Posterior cingulate gyrus (tissue), 11 donors: ENCODE measurements around the gene SLC2A13.
"Not testable (repeated sequence)": the region's sequence is repeated elsewhere in the genome, so short reads cannot be mapped to it uniquely, and the experiment has no call there.

Experiments used
- DNase-seq, 10 donors: peaks; one replicate each; pipeline versions ENCODE4 v3.0.0 to v3.0.0-alpha.2; 2020 to 2021; ENCODE audit warnings: mixed read lengths in 3 of 10
- intact Hi-C: fragments of 100-400 bp; cut with DNase I; formaldehyde crosslinking; loops from one replicate; pipeline ENCODE4 v1.15.1; 2023

Gene SLC2A13

DNA sequence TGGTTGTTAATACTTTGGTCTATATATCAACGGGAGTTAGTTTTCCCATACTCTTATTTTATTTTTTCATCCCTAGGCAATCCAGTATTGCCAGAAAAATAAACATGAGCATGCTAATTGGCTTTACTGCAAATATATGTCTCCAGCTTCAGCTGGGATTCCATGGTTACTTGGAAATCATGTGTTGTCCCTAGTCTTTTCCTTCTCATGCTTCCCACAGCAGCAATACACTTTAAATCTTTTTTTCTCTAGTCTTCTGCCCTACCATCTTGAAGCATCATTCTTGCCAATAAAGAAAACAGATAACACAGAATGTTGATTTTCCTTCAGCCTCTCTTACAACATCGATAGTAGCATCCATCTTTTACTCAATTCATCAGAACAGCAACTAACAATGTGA, 60.2 kb downstream of the SLC2A13 start:
- intact Hi-C loops = no loop called here
- DNase-seq = no peak

GRCh38 chr12:40044396-40044795, 61.5 kb downstream of the SLC2A13 start:
- intact Hi-C loops = no loop called here
- DNase-seq = no peak

GRCh38 chr12:40039598-40039997, 66.3 kb downstream of the SLC2A13 start:
- intact Hi-C loops = no loop called here
- no peak for DNase-seq

- no peak for DNase-seq
- intact Hi-C loops = no loop called here
These were observed 67.3 kb downstream of the SLC2A13 start for GRCh38 chr12:40038619-40039018.

GRCh38 chr12:40034712-40035111, 71.2 kb downstream of the SLC2A13 start:
- intact Hi-C loops = no loop called here
- DNase-seq = no peak

DNA sequence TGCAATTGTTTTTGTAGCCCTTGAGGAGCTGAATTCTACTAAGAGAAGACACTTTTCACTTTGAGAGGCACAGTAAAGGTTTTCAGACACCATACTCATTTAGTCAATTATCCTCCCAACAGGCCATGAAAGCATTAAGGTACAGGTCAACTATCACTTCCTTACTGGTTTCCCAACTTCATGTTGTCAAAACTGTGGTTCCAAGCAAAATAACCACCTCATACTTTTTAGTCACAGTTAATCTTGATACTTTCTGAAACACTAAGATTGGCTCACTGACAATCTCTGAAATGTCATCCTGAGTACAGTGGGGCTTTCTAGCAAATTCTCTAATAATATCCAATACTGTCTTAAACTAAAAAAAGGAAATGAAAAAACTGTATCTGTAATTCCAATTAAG, 71.7 kb downstream of the SLC2A13 start:
- DNase-seq = no peak
- intact Hi-C loops = no loop called here

GRCh38 chr12:40033242-40033630, 72.6 kb downstream of the SLC2A13 start:
- DNase-seq = peak in 1 of 10 donors; percentile 59
- intact Hi-C loops = no loop called here

DNA sequence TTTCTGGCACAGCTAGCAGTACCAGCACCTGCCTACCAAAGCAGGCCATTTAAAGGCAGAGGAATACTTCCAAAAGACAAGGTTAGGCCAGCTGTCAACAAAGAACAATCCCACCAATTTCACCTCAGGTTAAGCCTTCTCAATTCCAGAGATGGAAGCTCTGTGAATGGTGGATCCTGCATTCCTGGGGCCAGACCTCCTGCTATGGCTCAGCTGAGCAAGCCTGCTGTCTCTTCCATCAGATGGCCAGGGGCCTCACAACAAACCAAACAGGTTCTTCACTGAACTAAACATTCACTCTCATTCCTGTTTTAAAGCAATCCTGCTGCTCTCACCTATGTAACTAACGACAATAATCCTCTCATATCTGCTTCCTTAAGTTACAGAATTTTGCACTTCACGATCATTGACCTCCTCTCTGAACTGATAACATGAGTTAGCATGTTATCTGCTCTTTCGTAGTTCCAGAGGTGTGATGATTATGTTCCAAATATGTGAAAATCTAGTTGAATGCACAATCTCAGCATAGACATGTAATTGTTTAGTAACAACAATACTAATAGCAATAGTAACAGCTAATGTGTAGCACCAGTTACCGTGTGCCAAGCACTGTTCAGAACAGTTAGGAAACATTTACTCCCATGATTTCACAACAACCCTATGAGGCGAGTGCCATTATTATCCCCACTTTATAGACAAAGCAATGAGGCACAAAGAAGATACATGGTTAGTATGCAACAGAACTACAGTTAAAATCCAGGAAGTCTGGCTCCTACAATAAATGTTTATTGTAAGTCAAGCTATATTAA, 73.2 kb downstream of the SLC2A13 start:
- intact Hi-C loops = no loop called here
- no peak for DNase-seq

DNA sequence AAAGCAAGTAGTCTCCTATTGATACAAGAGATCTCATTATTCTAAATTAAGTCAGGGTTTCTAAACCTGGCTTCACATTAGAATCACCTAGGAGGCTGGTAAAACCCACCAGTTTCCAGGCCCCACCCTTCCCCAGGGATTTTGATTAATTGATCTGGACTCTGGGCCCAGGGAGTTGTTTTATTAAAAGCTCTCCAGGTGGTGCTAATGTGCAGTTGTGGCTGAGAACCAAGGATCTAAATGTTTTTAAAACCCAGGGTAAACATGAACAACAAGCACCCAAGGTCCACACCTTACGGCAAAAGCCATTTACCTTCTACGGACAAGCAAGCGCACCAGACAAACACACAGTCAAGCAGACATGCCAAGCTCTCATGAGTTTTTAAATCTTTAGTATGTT, 73.9 kb downstream of the SLC2A13 start:
- intact Hi-C loops = no loop called here

DNA sequence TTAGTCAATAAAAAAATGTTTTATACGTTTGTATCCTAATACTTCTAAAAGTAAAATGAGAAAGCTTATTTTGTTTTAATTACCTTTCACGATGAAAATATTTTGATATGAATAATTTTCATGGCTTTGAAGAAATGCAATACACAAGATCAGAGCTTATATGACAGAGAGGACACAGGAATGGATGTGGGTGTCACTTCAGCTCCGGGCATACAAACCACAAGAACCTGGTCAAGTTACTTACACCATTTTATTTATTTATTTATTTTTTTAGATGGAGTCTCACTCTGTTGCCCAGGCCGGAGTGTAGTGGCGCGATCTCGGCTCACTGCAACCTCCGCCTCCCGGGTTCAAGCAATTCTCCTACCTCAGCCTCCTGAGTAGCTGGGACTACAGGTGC, 74.9 kb downstream of the SLC2A13 start:
- intact Hi-C loops, DNase-seq: not testable (repeated sequence)

More for the DNA sequence above, 73.9 kb downstream of the SLC2A13 start:
- DNase-seq = no peak

GRCh38 chr12:40028296-40028695, 77.6 kb downstream of the SLC2A13 start:
- intact Hi-C loops = no loop called here

DNA sequence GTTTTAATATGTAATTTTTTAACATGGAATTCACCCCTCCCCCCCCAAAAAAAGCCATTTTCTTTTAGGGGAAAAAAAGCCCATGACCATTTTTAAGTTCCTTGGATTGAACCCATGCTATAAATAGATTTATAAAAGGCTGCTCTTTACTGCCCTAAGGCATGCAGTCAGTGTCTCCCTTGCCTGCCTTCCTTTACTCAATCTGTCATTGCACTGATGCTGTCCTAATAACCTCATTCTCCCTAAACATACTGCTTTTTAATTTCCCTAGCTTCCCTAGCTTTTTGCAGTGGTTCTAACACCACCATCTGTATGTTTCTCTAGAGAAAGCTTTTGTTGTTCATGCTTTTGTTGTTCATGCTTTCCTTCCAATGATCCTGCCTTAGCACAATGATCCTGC, 83.0 kb downstream of the SLC2A13 start:
- intact Hi-C loops = no loop called here
- DNase-seq = no peak

More at GRCh38 chr12:40028296-40028695, 77.6 kb downstream of the SLC2A13 start:
- DNase-seq = no peak

DNA sequence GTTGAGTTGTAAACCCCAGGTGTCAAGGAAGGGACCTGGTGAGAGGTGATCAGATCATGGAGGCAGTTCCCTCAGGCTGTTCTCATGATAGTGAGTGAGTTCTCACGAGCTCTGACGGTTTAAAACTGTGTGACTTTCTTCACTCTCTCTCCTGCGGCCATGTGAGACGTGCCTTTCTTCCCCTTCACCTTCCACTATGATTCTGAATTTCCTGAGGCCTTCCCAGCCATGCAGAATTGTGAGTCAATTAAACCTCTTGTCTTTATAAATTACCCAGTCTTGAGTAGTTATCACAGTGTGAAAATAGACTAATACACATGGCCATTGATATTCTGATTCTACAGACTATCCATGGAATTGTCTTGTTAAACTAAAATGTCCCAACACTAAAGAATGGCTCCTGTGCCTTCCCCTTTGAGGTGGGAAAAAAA, 85.6 kb downstream of the SLC2A13 start:
- no peak for DNase-seq
- intact Hi-C loops = no loop called here

GRCh38 chr12:40017488-40017887, 88.4 kb downstream of the SLC2A13 start:
- intact Hi-C loops = no loop called here
- DNase-seq = no peak

GRCh38 chr12:40016980-40017379, 88.9 kb downstream of the SLC2A13 start:
- intact Hi-C loops = no loop called here
- DNase-seq = no peak

DNA sequence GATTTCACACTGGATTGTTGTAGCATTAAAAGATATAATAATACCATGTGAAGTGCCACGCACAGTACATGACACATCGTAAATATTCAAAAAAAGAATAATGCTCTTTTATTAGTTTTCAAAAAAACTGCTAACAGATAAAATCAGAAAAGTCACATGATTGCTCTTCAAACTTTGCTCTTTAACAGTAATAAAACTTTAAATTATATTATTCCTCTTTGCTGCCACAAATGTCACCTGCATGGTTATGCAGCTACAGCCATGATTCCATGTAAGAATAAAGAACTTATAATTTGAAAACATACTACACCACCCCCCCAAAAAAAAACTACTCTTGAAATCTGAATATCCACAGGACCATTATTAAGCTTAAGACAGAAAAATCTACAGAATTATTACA, 90.0 kb downstream of the SLC2A13 start:
- no peak for DNase-seq
- intact Hi-C loops = no loop called here

DNA sequence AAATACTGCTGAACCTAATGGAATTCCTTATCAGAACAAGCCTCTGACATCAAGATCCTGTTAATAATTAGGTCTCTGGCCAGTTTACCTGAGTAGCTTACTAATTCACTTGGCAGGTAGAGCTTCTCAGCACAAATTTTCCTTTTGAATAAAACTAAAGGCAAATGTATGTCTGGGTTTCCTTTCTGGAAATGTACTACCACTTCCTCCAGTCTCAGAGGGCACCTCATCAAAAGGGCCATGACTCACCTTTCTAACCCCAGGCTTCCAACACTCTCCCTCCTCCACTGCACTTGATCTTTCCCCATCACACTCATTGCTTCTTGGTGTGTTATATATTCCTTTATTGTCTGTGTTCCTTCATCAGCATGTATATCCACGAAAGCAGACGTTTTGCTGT, 90.5 kb downstream of the SLC2A13 start:
- DNase-seq = no peak
- intact Hi-C loops = no loop called here

- DNase-seq = no peak
- intact Hi-C loops = no loop called here
These were observed 92.0 kb downstream of the SLC2A13 start for GRCh38 chr12:40013847-40014246.

- intact Hi-C loops = no loop called here
- no peak for DNase-seq
These were observed 92.6 kb downstream of the SLC2A13 start for GRCh38 chr12:40013292-40013691.

DNA sequence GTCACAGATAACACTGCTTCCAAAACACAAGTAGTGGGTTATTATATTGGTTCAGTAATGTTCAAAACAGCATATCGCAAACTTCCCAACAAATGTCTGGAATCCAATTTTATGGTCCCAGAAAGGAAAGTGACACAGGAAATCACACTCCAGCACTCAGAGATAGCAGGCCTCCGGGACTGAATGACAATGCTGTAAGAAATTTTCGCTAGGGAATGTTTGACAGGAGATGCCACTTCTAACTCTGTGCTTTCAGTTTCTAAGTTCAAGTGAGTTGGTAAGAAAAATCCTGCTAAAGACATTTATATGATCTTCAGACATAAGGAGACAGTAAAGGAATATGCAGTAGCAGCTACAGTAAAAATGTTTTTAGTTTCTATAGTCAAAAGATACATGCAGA, 93.2 kb downstream of the SLC2A13 start:
- intact Hi-C loops = no loop called here
- no peak for DNase-seq

DNA sequence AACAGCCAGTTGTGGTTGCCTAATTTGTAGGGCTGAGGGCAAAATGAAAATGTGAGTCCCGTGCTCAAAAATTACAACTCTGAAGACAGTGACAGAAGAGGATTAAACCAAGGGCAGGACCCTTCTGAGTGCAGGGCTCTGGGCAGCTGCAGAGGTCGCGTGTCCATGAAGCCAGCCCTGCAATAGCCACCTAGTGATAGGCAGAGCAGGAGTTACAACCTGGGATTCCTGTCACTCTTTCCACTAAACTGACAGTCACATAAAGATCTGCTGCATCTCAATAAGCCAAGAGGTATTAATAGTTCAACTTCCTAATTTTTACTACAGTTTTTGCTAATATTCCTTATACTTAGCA, 94.1 kb downstream of the SLC2A13 start:
- intact Hi-C loops = loop anchor here (1.0 kb wide), 1 partner anchor 96 kb away; no protein-coding TSS in a partner anchor
- no peak for DNase-seq
